GM12878 (cell line): ENCODE data around the gene PAX5.

Experiments
- ASH2L ChIP-seq: fragments of 300-600, 200-600 bp; sonication (generic); IDR thresholded peaks from 2 replicates; pipeline ENCODE4 v1.6.1; 2017; ENCODE audit warnings: low read depth, mild to moderate bottlenecking, borderline replicate concordance
- BMI1 ChIP-seq: fragments of 450-650 bp; IDR thresholded peaks from 2 replicates; pipeline ENCODE4 v1.6.1; 2016; ENCODE audit warnings: mild to moderate bottlenecking, moderate library complexity, borderline replicate concordance
- BRCA1 ChIP-seq: IDR thresholded peaks from 2 replicates; pipeline ENCODE4 v1.6.1; 2011; ENCODE audit warnings: low read depth, low read length, improper control_type of control experiment
- CREB1 ChIP-seq: IDR thresholded peaks from 2 replicates; pipeline ENCODE4 v1.6.1; 2012; ENCODE audit warnings: low read depth, mild to moderate bottlenecking, inconsistent platforms
- EP300 ChIP-seq, 2 experiments: fragments of 150-350 bp in 1 of 2; IDR thresholded peaks; 2 replicates each; pipeline ENCODE4 v1.6.1; 2011 to 2012; ENCODE audit warnings: low read depth in 2 of 2, low read length in 2 of 2, borderline replicate concordance in 1 of 2, improper control_type of control experiment in 1 of 2, inconsistent platforms in 1 of 2; ENCODE audit not compliant: control insufficient read depth in 1 of 2
- EZH2 ChIP-seq: IDR thresholded peaks from 2 replicates; pipeline ENCODE4 v1.6.1; 2012; ENCODE audit warnings: low read depth, mild to moderate bottlenecking, control low read depth, inconsistent platforms, low read length, borderline replicate concordance; ENCODE audit not compliant: control insufficient read depth
- NFYB ChIP-seq: IDR thresholded peaks from 2 replicates; pipeline ENCODE4 v1.6.1; 2011; ENCODE audit warnings: low read depth, mild to moderate bottlenecking, low read length, improper control_type of control experiment, moderate library complexity; ENCODE audit not compliant: insufficient read depth
- NRF1 ChIP-seq: conservative IDR thresholded peaks from 2 replicates; pipeline ENCODE4 v1.6.1; 2011; ENCODE audit warnings: mild to moderate bottlenecking, low read depth, low read length, improper control_type of control experiment
- POLR2A ChIP-seq: IDR thresholded peaks from 2 replicates; pipeline ENCODE4 v1.6.1; 2011; ENCODE audit warnings: low read depth, mild to moderate bottlenecking, low read length
- POLR2AphosphoS2 ChIP-seq: IDR thresholded peaks from 2 replicates; pipeline ENCODE4 v1.6.1; 2011; ENCODE audit warnings: low read depth, mild to moderate bottlenecking, low read length, improper control_type of control experiment, moderate library complexity
- POLR2AphosphoS5 ChIP-seq: IDR thresholded peaks from 2 replicates; pipeline ENCODE4 v1.6.1; 2011; ENCODE audit warnings: mild to moderate bottlenecking, low read length, inconsistent platforms
- RCOR1 ChIP-seq: conservative IDR thresholded peaks from 2 replicates; pipeline ENCODE4 v1.6.1; 2012; ENCODE audit warnings: low read depth, low read length, improper control_type of control experiment
- TF ChIP-seq, protein P1 (sequence below), 3 experiments: IDR thresholded peaks in 2 of 3; conservative IDR thresholded peaks in 1 of 3; 2 replicates each; pipeline ENCODE4 v1.5.1; 2011; ENCODE audit warnings: low read depth in 3 of 3, low read length in 3 of 3, mild to moderate bottlenecking in 3 of 3, control low read depth in 2 of 3, moderate library complexity in 2 of 3, inconsistent platforms in 1 of 3, mixed read lengths in 1 of 3; ENCODE audit not compliant: control insufficient read depth in 2 of 3, insufficient read depth in 1 of 3; ENCODE audit errors: extremely low read depth in 1 of 3

DNA sequence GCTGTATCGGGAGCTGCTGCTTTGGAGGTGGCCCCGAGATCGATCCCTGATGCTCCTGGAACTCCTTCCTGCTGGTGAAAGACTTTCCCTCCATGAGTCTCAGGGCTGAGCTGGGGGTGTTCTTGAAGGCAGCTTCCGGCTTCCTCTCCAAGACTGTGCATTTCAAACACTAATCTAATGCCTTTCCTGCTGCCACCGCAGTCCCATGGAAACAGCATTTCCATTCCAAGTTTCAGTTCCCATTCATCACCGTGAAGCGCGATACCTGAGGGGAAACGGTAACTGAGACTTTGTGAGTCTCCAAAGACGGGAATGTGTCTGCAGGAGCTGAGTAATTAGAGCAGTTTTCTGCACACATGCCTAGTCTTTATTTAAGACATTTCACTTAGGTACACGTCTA lies 230.1 kb downstream of the PAX5 start:
- TF ChIP-seq POLR2A, result no peak
- TF ChIP-seq, protein P1, sequence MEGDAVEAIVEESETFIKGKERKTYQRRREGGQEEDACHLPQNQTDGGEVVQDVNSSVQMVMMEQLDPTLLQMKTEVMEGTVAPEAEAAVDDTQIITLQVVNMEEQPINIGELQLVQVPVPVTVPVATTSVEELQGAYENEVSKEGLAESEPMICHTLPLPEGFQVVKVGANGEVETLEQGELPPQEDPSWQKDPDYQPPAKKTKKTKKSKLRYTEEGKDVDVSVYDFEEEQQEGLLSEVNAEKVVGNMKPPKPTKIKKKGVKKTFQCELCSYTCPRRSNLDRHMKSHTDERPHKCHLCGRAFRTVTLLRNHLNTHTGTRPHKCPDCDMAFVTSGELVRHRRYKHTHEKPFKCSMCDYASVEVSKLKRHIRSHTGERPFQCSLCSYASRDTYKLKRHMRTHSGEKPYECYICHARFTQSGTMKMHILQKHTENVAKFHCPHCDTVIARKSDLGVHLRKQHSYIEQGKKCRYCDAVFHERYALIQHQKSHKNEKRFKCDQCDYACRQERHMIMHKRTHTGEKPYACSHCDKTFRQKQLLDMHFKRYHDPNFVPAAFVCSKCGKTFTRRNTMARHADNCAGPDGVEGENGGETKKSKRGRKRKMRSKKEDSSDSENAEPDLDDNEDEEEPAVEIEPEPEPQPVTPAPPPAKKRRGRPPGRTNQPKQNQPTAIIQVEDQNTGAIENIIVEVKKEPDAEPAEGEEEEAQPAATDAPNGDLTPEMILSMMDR (IDR thresholded peaks at IDR 0.05 in 2 of 3, conservative IDR thresholded peaks at IDR 0.05 in 1 of 3; ENCODE audit: control insufficient read depth in 2 of 3, extremely low read depth in 1 of 3, insufficient read depth in 1 of 3, low read depth in 3 of 3, low read length in 3 of 3), result no peak
- TF ChIP-seq CREB1, result no peak
- TF ChIP-seq RCOR1, result no peak
- no peak for TF ChIP-seq ASH2L
- TF ChIP-seq EP300 (IDR thresholded peaks at IDR 0.05; ENCODE audit: borderline replicate concordance in 1 of 2, control insufficient read depth in 1 of 2, low read depth in 2 of 2, low read length in 2 of 2), result no peak
- no peak for TF ChIP-seq NRF1
- TF ChIP-seq BMI1, result no peak
- no peak for TF ChIP-seq NFYB
- no peak for TF ChIP-seq POLR2AphosphoS2
- TF ChIP-seq POLR2AphosphoS5, result no peak
- no peak for TF ChIP-seq BRCA1
- no peak for TF ChIP-seq EZH2
